HUES64 (cell line): ENCODE data around the gene AGER.
A peak's percentile ranks its signal among the peaks of the same experiment; 100 is the strongest.

Experiments used
- H3K27ac ChIP-seq: 2 replicates; pipeline ENCODE4 v1.7.0; 2013; ENCODE audit warnings: low read depth, low read length, inconsistent platforms
- H3K27me3 ChIP-seq: 2 replicates; pipeline ENCODE4 v1.6.1; 2013; ENCODE audit warnings: mild to moderate bottlenecking, low read length; ENCODE audit not compliant: insufficient read depth
- H3K36me3 ChIP-seq: 2 replicates; pipeline ENCODE4 v1.6.1; 2013; ENCODE audit warnings: mild to moderate bottlenecking, low read length; ENCODE audit not compliant: insufficient read depth
- H3K4me1 ChIP-seq: 2 replicates; pipeline ENCODE4 v1.6.1; 2013; ENCODE audit warnings: mild to moderate bottlenecking, low read length, moderate library complexity; ENCODE audit not compliant: insufficient read depth
- H3K4me3 ChIP-seq: 2 replicates; pipeline ENCODE4 v1.5.1; 2013; ENCODE audit warnings: mild to moderate bottlenecking, low read length, moderate library complexity
- H3K9ac ChIP-seq: 2 replicates; pipeline ENCODE4 v1.6.1; 2013; ENCODE audit warnings: mild to moderate bottlenecking, low read depth, low read length
- H3K9me3 ChIP-seq: 2 replicates; pipeline ENCODE4 v1.6.1; 2013; ENCODE audit warnings: low read depth, low read length; ENCODE audit not compliant: insufficient read depth
- WGBS: fragments of 150-250, 120-280 bp; methylation state at CpG from one replicate; pipeline ENCODE4 v1.1.7; 2013; ENCODE audit warnings: missing lambda C conversion rate; 5-methylcytosine and 5-hydroxymethylcytosine counted together

Gene AGER

GRCh38 chr6:32167154-32167760, 16.8 kb downstream of the AGER start:
- Histone ChIP-seq H3K27ac (peak overlapping the region; percentile 58; the same call in 1 of the 2 replicates), H3K4me3 (no peak overlapping the region), H3K27me3 (no peaks in the 10 kb centered on the region), H3K4me1 (no peaks in the 10 kb centered on the region), H3K9ac (no peak overlapping the region), H3K36me3 (peaks cover 71% of the 10 kb centered on the region), H3K9me3 (no peaks in the 10 kb centered on the region)
- WGBS, result 91% methylated on average over 32 of the region's 32 CpGs

GRCh38 chr6:32166411-32167061, 17.5 kb downstream of the AGER start:
- H3K4me1 ChIP-seq, result no peaks in the 10 kb centered on the region
- no peaks in the 10 kb centered on the region for H3K9me3 ChIP-seq
- peak overlapping the region; percentile 41; the same call in 1 of the 2 replicates for H3K27ac ChIP-seq
- H3K27me3 ChIP-seq, result no peaks in the 10 kb centered on the region
- no peak overlapping the region for H3K4me3 ChIP-seq
- 90% methylated on average over 30 of the region's 30 CpGs for WGBS
- H3K9ac ChIP-seq, result no peak overlapping the region
- peaks cover 68% of the 10 kb centered on the region for H3K36me3 ChIP-seq

- Histone ChIP-seq H3K27ac (peak within 1 kb of the TSS; percentile 25; the same call in 1 of the 2 replicates), H3K9ac (0 out of 2 replicates have a peak within 1 kb of the TSS, but pooled peaks have one; percentile 26), H3K9me3 (no peaks in the 10 kb centered on the region), H3K4me3 (no peak within 1 kb of the TSS), H3K4me1 (no peaks in the 10 kb centered on the region), H3K36me3 (peaks cover 46% of the 10 kb centered on the region), H3K27me3 (no peaks in the 10 kb centered on the region)
These were observed 19.8 kb downstream of the AGER start, which contains the start of gene EGFL8 for GRCh38 chr6:32164295-32164694. Gene EGFL8, plus strand, starts transcription at chr6:32164595. Its CDS starts 1,571 bp downstream, at chr6:32166166.

- H3K27me3 ChIP-seq, result no peaks in the 10 kb centered on the region
These were observed 20.3 kb downstream of the AGER start for GRCh38 chr6:32163559-32164258.

GRCh38 chr6:32158052-32158451, 26.0 kb downstream of the AGER start:
- Histone ChIP-seq H3K9me3 (no peaks in the 10 kb centered on the region), H3K9ac (no peak overlapping the region)

More at GRCh38 chr6:32163559-32164258, 20.3 kb downstream of the AGER start:
- WGBS, result 90% methylated on average over 7 of the region's 7 CpGs
- Histone ChIP-seq H3K4me1 (no peaks in the 10 kb centered on the region), H3K9ac (0 out of 2 replicates have a peak overlapping the region, but pooled peaks have one; percentile 26), H3K27ac (peak overlapping the region; percentile 25; the same call in 1 of the 2 replicates), H3K4me3 (no peak overlapping the region), H3K36me3 (peaks cover 44% of the 10 kb centered on the region), H3K9me3 (no peaks in the 10 kb centered on the region)

GRCh38 chr6:32156891-32157290, 27.2 kb downstream of the AGER start:
- no peak overlapping the region for H3K4me3 ChIP-seq
- no peak overlapping the region for H3K27ac ChIP-seq
- H3K27me3 ChIP-seq, result peaks cover 8% of the 10 kb centered on the region
- peaks cover 8% of the 10 kb centered on the region for H3K4me1 ChIP-seq
- H3K36me3 ChIP-seq, result peaks cover 32% of the 10 kb centered on the region
- H3K9me3 ChIP-seq, result no peaks in the 10 kb centered on the region
- H3K9ac ChIP-seq, result no peak overlapping the region
- WGBS, result 95% methylated on average over 7 of the region's 9 CpGs

More at GRCh38 chr6:32158052-32158451, 26.0 kb downstream of the AGER start:
- H3K4me3 ChIP-seq, result no peak overlapping the region
- H3K27ac ChIP-seq, result no peak overlapping the region
- H3K36me3 ChIP-seq, result peaks cover 39% of the 10 kb centered on the region
- no peaks in the 10 kb centered on the region for H3K27me3 ChIP-seq
- H3K4me1 ChIP-seq, result no peaks in the 10 kb centered on the region

GRCh38 chr6:32154514-32155161, 29.4 kb downstream of the AGER start:
- Histone ChIP-seq H3K9me3 (no peaks in the 10 kb centered on the region), H3K27me3 (peaks cover 24% of the 10 kb centered on the region), H3K36me3 (peaks cover 32% of the 10 kb centered on the region), H3K27ac (peak overlapping the region; percentile 92; the same call in 1 of the 2 replicates), H3K4me1 (peaks cover 8% of the 10 kb centered on the region), H3K4me3 (peak overlapping the region; percentile 92), H3K9ac (peak overlapping the region; percentile 87)
- 19% methylated on average over 31 of the region's 34 CpGs for WGBS

GRCh38 chr6:32153564-32154513, 30.2 kb downstream of the AGER start, which contains the start of gene PPT2:
Gene PPT2, plus strand, starts transcription at chr6:32154141. Its CDS starts 454 bp downstream, at chr6:32154595.
- WGBS, result under 1% methylated on average over 47 of the region's 52 CpGs
- Histone ChIP-seq H3K9ac (peak within 1 kb of the TSS; percentile 87), H3K27ac (peak within 1 kb of the TSS; percentile 92), H3K27me3 (peaks cover 24% of the 10 kb centered on the region), H3K4me3 (peak within 1 kb of the TSS; percentile 92), H3K36me3 (peaks cover 30% of the 10 kb centered on the region), H3K9me3 (no peaks in the 10 kb centered on the region), H3K4me1 (peaks cover 8% of the 10 kb centered on the region)

GRCh38 chr6:32152769-32153563, 31.1 kb downstream of the AGER start:
- Histone ChIP-seq H3K27me3 (peaks cover 24% of the 10 kb centered on the region), H3K9ac (peak overlapping the region; percentile 87)
- WGBS, result 2% methylated on average over 32 of the region's 35 CpGs

More at GRCh38 chr6:32152769-32153563, 31.1 kb downstream of the AGER start:
- Histone ChIP-seq H3K4me3 (peak overlapping the region; percentile 92), H3K36me3 (peaks cover 22% of the 10 kb centered on the region), H3K4me1 (peaks cover 8% of the 10 kb centered on the region), H3K9me3 (no peaks in the 10 kb centered on the region), H3K27ac (peak overlapping the region; percentile 92)
